Spleen (tissue), 7 donors: Measurements from ENCODE around the gene GATAD2A.

Source experiments
- POLR2A ChIP-seq, 3 donors: fragments of 450-650 bp; IDR thresholded peaks; one replicate each; pipeline ENCODE4 v1.5.1; 2017; ENCODE audit warnings: antibody characterized with exemption in 3 of 3, mild to moderate bottlenecking in 1 of 3
- TF ChIP-seq, protein P1 (sequence below), 11 experiments: fragments of 200-600 bp in 7 of 11; fragments of 450-650 bp in 4 of 11; sonication (generic) in 4 of 11; IDR thresholded peaks in 8 of 11; conservative IDR thresholded peaks in 3 of 11; 1 replicate in 7 of 11; 2 replicates in 4 of 11; pipeline versions ENCODE4 v1.4.0 to v1.8.0; 2016 to 2021; ENCODE audit warnings: antibody characterized with exemption in 11 of 11, inconsistent platforms in 4 of 11, mild to moderate bottlenecking in 1 of 11
- donor health status: DM: no; HTN: no; CAD: no; lungs with moderate emphysema.
- donor health status: DM: no; HTN: no; CAD: no.
- donor health status: DM: no; HTN: no; CAD: no.

DNA sequence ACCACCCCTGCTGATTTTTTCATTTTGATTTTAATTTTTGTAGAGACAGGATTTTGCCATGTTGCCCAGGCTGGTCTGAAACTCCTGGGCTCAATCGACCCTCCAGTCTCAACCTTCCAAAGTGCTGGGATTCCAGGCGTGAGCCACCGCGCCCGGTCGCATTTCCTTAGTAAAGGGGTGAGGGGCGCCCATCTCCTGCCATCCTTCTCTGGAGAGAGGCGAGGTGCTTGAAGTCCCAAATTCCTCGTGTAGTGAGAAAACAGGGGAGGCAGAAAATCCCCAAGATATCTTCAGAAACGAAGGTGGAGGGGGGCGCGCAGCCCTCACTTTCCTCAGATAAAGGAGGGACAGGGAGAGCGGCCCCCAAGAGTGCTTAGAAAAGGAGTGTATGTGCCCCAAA lies 21.0 kb upstream of the GATAD2A start:
- TF ChIP-seq, protein P1, sequence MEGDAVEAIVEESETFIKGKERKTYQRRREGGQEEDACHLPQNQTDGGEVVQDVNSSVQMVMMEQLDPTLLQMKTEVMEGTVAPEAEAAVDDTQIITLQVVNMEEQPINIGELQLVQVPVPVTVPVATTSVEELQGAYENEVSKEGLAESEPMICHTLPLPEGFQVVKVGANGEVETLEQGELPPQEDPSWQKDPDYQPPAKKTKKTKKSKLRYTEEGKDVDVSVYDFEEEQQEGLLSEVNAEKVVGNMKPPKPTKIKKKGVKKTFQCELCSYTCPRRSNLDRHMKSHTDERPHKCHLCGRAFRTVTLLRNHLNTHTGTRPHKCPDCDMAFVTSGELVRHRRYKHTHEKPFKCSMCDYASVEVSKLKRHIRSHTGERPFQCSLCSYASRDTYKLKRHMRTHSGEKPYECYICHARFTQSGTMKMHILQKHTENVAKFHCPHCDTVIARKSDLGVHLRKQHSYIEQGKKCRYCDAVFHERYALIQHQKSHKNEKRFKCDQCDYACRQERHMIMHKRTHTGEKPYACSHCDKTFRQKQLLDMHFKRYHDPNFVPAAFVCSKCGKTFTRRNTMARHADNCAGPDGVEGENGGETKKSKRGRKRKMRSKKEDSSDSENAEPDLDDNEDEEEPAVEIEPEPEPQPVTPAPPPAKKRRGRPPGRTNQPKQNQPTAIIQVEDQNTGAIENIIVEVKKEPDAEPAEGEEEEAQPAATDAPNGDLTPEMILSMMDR (IDR thresholded peaks at IDR 0.05 in 8 of 11, conservative IDR thresholded peaks at IDR 0.05 in 3 of 11), result no peak
- TF ChIP-seq POLR2A (IDR thresholded peaks at IDR 0.05), result no peak
